Stimulated activated naive CD8-positive, alpha-beta T cell treated with anti-CD3 and anti-CD28 coated beads, Interleukin-15, Interleukin-2, amounts not matched to agents 100 ng/mL and 50 ng/mL, for 24 hours (primary cell): Measurements from ENCODE around the gene FHAD1.

ENCODE experiments used
- H3K27ac Mint-ChIP-seq: one replicate; pipeline ENCODE4 v1.8.0; 2021; ENCODE audit warnings: mild to moderate bottlenecking, mixed read lengths
- H3K27me3 Mint-ChIP-seq: one replicate; pipeline ENCODE4 v1.8.0; 2021; ENCODE audit warnings: mixed read lengths
- H3K36me3 Mint-ChIP-seq: one replicate; pipeline ENCODE4 v1.8.0; 2021; ENCODE audit warnings: low read depth, mixed read lengths
- H3K4me1 Mint-ChIP-seq: one replicate; pipeline ENCODE4 v1.8.0; 2021; ENCODE audit warnings: low read depth, mixed read lengths
- H3K4me3 Mint-ChIP-seq: one replicate; pipeline ENCODE4 v1.8.0; 2021; ENCODE audit warnings: mild to moderate bottlenecking, mixed read lengths
- H3K9me3 Mint-ChIP-seq: one replicate; pipeline ENCODE4 v1.8.0; 2021; ENCODE audit warnings: mixed read lengths

The FHAD1 gene

DNA sequence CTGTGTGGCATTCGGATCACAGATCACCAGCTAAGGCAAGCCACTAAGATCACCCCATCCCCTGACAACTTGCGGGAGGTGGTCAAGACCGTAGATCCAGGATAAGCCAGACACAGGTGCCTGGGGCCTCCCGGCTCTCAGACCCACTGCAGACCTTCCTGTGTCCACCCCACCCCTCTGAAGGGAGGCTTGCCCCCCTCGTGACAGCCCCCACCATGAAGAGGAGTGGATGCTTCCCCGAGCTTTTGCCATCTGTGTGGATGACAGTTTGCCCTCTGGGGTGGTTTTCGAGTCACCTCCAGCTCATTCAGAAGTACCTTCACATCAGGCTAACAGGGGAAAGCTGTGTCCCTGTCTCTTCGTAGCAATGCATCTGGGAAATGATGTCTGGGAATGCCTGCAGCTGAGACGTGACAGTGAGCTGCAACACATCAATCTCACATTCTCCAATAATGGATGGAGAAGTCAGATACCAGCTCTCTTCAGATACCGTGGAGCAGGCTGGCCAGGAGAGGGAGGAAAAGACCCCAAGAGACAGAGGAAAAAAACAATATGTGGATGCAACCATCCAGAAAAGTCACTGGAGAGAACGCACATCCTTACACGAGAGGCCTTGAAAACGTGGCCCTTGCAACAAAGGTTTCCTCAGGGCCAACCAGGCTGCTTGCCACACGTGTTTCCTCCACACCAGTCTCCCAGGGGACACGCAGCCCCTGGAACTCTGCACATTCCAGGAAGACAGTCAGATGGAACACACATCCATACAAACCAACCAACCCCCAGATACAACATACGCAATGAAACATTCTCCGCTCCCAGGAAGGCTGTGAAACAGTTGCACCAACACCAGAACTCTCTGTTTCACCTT is 20.4 kb upstream of the FHAD1 start:
- Mint-ChIP-seq H3K36me3 (no peaks in the 10 kb centered on the region), H3K27me3 (peaks cover 7% of the 10 kb centered on the region), H3K4me3 (no peak overlapping the region), H3K27ac (no peak overlapping the region), H3K9me3 (no peaks in the 10 kb centered on the region), H3K4me1 (peaks cover 9% of the 10 kb centered on the region)

DNA sequence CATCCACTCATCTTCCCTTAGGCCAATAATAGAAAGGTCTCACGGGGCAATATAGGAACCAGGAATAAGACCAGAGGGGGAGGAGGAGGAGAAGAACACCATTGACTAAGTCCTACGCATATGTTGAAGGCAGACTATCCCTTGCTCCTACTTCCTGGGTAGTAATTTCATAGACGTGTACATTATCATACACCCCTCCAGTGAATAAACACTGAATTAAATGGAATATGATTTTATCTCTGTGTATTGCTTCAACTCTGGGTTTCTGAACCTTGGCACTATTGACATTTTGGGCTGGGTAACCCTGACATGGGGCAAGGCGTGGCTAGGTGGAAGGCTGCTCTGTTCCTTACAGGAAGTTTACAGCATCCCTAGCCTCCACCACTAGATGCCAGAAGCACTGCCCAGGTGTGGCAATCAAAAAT is 17.3 kb upstream of the FHAD1 start:
- H3K4me3 Mint-ChIP-seq = no peak overlapping the region
- no peaks in the 10 kb centered on the region for H3K9me3 Mint-ChIP-seq
- H3K27ac Mint-ChIP-seq = no peak overlapping the region
- peaks cover 20% of the 10 kb centered on the region for H3K4me1 Mint-ChIP-seq
- H3K36me3 Mint-ChIP-seq = no peaks in the 10 kb centered on the region
- peaks cover 13% of the 10 kb centered on the region for H3K27me3 Mint-ChIP-seq

DNA sequence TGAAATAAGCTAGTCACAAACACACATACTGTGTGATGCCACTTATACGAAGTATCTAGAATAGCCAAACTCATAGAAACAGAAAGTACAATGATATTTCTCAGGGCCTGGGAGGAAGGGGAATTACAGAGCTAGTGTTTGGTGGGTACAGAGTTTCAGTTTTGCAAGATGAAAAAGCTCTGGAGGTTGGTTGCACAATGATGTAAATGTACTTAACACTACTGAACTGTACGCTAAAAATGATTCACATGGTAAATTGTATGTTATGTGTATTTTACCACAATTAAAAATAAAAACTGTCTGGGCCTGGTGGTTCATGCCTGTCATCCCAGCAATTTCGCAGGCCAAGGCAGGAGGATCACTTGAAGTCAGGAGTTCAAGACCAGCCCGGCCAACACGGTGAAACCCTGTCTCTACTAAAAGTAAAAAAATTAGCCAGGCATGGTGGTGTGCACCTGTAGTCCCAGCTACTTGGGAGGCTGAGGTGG is 15.3 kb upstream of the FHAD1 start:
- Mint-ChIP-seq H3K9me3 (no peaks in the 10 kb centered on the region), H3K27ac (peak overlapping the region; percentile 15), H3K4me1 (peaks cover 20% of the 10 kb centered on the region), H3K27me3 (peaks cover 13% of the 10 kb centered on the region), H3K4me3 (no peak overlapping the region), H3K36me3 (no peaks in the 10 kb centered on the region)

DNA sequence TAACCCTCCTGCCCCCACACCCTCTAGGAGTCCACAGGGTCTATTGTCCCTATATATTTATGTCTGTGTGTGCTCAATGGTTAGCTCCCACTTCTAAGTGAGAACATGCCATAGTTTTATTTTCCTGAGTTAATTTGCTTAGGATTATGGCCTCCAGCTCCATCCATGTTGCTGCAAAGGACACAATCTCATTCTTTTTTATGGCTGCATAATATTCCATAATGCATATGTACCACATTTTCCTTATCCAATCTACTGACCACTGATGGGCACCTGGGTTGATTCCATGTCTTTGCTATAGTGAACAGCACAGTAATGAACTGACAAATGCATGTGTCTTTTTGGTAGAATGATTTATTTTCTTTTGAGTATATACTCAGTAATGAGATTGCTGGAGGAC is 13.3 kb upstream of the FHAD1 start:
- Mint-ChIP-seq H3K4me3 (no peak overlapping the region), H3K4me1 (peaks cover 20% of the 10 kb centered on the region), H3K27ac (no peak overlapping the region), H3K9me3 (no peaks in the 10 kb centered on the region), H3K27me3 (peaks cover 18% of the 10 kb centered on the region), H3K36me3 (no peaks in the 10 kb centered on the region)

DNA sequence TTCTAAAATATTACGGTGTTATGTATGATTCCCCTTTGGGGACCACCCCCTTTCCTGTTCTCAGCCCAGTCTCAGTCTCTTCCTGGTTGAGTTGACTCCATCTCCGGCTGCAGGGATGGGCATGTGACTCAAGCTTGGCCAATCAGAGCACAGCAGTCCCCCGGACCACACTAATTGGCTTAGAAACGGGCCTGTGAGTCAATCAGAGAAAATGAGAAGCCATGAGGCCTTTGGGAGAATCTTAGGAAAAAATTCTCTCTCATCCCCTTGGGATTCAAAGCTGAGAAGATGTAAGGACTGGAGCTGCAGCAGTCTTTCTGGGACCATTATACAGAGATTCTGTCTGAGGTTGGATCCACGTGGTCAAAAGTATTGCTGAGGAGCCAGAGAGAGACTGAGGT is 10.7 kb upstream of the FHAD1 start:
- Mint-ChIP-seq H3K4me1 (peaks cover 14% of the 10 kb centered on the region), H3K9me3 (no peaks in the 10 kb centered on the region), H3K36me3 (no peaks in the 10 kb centered on the region), H3K27ac (no peak overlapping the region), H3K27me3 (peaks cover 18% of the 10 kb centered on the region), H3K4me3 (no peak overlapping the region)

DNA sequence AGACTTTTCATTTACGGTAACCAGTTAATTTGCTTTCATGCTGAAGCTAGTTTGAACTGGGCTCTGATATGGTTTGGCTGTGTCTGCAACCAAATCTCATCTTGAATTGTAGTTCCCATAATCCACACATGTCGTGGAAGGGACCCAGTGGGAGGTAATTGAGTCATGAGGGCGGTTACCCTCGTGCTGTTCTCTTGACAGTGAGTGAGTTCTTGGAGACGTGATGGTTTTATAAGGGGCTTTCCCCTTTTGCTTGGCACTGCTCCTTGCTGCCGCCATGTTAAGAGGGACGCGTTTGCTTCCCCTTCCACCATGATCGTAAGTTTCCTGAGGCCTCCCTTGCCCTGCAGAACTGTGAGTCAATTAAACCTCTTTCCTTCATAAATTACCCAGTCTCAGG is 10.3 kb upstream of the FHAD1 start:
- H3K4me1 Mint-ChIP-seq = peaks cover 10% of the 10 kb centered on the region

DNA sequence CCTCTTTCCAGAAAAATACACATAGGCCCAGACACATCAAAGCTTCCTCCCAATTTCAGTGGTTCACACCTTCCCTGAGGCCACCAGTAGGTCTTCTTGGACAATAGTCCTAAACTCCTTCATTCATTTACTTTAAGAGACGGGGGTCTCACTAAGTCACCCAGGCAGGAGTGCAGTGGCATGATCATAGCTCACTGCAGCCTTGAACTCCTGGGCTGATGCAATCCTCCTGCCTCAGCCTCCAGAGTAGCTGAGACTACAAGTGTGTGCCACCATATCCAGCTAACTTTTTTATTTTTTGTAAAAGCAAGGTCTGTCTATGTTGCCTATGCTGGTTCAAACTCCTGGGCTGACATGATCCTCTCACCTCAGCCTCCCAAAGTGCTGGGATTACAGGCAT is 8.2 kb upstream of the FHAD1 start:
- Mint-ChIP-seq H3K27me3 (peaks cover 25% of the 10 kb centered on the region), H3K27ac (no peak overlapping the region), H3K9me3 (no peaks in the 10 kb centered on the region), H3K36me3 (no peaks in the 10 kb centered on the region), H3K4me3 (no peak overlapping the region), H3K4me1 (peaks cover 6% of the 10 kb centered on the region)

More for the DNA sequence above, 10.3 kb upstream of the FHAD1 start:
- no peaks in the 10 kb centered on the region for H3K36me3 Mint-ChIP-seq
- no peak overlapping the region for H3K27ac Mint-ChIP-seq
- H3K27me3 Mint-ChIP-seq = peaks cover 18% of the 10 kb centered on the region
- H3K9me3 Mint-ChIP-seq = no peaks in the 10 kb centered on the region
- no peak overlapping the region for H3K4me3 Mint-ChIP-seq

DNA sequence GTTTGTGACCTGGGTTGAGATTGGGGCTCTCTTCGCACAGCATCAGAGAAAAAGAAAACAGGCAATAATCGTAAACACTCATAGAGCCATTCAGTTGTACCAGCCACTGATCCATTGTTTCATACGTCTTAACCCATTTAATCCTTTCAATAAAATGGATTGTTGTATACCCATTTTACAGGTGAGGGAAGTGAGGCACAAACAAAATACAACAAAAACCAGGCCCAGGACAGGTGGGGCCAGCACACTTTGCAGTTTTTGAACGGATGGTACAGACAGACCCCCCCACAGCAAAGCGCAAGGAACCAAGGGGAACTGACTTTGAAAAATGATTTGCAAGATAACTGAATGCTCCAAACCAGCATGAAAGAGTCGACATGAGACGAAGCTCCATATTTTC is 4.3 kb upstream of the FHAD1 start:
- no peak overlapping the region for H3K27ac Mint-ChIP-seq
- peaks cover 25% of the 10 kb centered on the region for H3K4me1 Mint-ChIP-seq

DNA sequence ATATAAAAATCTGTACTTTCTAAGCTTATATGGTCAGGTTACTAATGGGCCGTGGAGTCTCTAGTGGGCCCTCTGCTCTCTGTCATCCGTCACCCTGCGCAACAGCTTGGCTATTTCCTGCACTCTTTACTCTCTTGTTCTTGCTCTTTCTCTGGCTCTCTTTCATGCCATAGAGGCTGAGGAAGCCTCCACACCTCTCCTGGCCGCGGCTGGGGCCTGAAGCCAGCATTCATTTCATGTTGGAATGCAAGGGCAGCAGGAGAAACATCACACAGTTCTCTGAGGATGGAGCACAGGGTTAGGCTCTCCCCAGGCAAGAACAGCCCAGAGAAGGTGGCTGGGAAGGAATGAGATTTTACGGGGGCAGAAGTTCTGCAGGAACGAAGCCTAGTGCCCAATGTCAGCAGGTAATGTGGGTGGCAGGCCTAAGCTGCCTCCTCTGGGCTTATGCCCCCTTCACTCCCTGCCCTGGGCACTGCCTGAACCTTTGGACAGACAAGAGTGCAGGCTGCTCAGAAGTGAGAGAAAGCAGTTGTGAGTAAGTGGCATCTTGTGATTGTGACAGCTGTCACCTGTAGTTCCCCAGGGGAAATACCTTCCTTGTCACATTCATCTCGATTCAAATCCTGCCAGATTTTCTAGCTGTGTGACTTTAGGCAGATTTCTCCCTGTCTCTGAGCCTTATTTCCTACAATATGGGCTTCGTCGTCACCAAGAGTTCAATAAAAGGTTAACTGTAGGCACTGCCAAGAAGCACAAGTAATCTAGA is 3.6 kb upstream of the FHAD1 start:
- H3K27ac Mint-ChIP-seq = no peak overlapping the region
- H3K36me3 Mint-ChIP-seq = peaks cover 7% of the 10 kb centered on the region
- H3K4me1 Mint-ChIP-seq = peaks cover 31% of the 10 kb centered on the region
- H3K9me3 Mint-ChIP-seq = no peaks in the 10 kb centered on the region
- no peak overlapping the region for H3K4me3 Mint-ChIP-seq
- H3K27me3 Mint-ChIP-seq = peaks cover 45% of the 10 kb centered on the region

More for the DNA sequence above, 4.3 kb upstream of the FHAD1 start:
- peaks cover 7% of the 10 kb centered on the region for H3K36me3 Mint-ChIP-seq
- peaks cover 39% of the 10 kb centered on the region for H3K27me3 Mint-ChIP-seq
- H3K4me3 Mint-ChIP-seq = no peak overlapping the region
- no peaks in the 10 kb centered on the region for H3K9me3 Mint-ChIP-seq

DNA sequence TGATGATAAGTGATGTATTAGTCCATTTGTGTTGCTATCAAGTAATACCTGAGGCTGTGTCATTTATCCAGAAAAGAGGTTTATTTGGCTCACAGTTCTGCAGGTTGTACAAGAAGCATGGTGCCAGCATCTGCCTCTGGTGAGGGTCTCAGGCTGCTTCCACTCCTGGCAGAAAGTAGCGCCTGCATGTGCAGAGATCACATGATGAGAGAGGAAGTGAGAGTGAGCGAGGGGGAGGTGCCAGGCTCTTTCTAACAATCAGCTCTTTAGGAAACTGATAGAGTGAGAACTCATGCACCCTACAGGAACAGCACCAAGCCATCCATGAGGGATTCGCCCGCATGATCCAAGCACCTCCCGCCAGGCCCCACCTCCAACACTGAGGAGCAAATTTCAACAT is 2.2 kb upstream of the FHAD1 start:
- Mint-ChIP-seq H3K4me1 (peaks cover 45% of the 10 kb centered on the region), H3K4me3 (no peak overlapping the region), H3K27ac (no peak overlapping the region), H3K36me3 (peaks cover 11% of the 10 kb centered on the region), H3K9me3 (no peaks in the 10 kb centered on the region), H3K27me3 (peaks cover 53% of the 10 kb centered on the region)

DNA sequence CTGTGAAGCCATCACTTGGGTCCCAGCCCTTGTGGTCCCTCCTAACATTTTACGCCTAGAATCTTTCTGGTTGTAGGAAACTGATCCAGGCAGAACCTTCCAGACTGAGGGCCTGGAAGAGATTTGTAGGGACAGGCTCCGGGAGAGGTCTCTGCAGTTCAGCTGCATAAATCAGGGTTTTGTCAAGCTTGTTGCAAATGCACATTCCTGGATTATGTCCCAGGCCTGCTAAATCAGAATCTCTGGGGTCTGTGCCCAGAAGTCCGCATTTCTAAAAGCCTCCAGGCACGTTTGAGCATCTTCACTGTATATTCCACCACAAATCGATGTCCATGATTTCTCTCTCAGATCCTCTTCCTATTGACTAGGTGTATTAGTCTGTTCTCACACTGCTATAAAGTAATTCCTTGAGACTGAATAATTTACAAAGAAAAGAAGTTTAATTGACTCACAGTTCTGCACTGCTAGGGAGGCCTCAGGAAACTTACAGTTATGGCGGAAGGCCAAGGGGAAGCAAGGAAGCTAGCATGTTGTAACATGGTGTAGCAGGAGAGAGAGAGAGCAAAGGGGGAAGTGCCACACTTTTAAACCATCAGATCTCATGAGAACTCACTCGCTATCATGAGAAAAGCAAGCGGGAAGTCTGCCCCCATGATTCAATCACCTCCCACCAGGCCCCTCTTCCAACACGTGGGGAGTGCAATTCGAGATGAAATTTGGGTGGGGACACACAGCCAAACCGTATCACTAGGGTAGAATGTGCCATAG is 1.2 kb upstream of the FHAD1 start:
- H3K27ac Mint-ChIP-seq = no peak overlapping the region
- H3K27me3 Mint-ChIP-seq = peaks cover 59% of the 10 kb centered on the region
- H3K4me1 Mint-ChIP-seq = peaks cover 53% of the 10 kb centered on the region
- H3K9me3 Mint-ChIP-seq = no peaks in the 10 kb centered on the region
- H3K36me3 Mint-ChIP-seq = peaks cover 11% of the 10 kb centered on the region
- peak overlapping the region; percentile 26 for H3K4me3 Mint-ChIP-seq

DNA sequence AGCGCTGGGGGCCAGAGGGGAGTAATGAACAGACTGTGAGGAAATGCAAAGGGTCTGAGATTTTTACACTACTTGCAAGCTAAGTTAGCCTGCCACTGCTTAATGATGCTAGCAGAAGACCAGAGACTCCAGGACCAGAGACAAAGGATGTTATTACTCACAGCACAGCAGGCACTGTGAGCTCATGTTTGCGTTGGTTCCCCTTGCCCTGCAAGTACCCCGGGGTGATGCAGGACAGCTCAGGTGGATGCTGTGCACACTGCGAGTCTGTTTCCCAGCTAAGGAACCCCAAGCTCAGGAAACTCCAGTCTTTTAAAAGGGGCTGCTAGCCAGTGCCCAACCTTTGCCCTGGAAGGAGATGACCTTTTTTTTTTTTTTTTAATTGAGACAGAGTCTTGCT is 1.2 kb downstream of the FHAD1 start:
- H3K27me3 Mint-ChIP-seq = peaks cover 54% of the 10 kb centered on the region
- H3K4me1 Mint-ChIP-seq = peaks cover 75% of the 10 kb centered on the region
- no peaks in the 10 kb centered on the region for H3K9me3 Mint-ChIP-seq
- H3K27ac Mint-ChIP-seq = peak overlapping the region; percentile 19
- no peak overlapping the region for H3K4me3 Mint-ChIP-seq
- H3K36me3 Mint-ChIP-seq = peaks cover 11% of the 10 kb centered on the region

DNA sequence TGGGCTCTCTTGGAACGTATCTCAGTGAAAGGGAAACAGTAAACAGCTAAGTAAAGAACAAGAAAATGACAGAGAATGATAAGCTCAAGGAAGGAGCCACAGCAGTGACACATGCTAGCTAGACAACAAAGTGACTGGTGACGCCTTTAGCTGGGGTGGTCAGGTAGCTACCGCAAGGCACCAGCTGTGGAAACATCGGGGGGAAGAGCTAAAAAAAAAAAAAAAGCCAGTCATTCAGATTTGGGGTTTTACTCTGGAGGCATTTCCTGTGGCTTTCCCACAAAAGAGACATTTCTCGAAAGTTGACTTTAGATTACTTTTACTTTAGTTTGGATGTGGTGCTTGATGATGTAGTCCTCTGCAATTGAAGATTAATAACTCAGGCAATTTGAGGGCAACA is 2.1 kb downstream of the FHAD1 start:
- H3K36me3 Mint-ChIP-seq = peaks cover 11% of the 10 kb centered on the region
- H3K4me1 Mint-ChIP-seq = peaks cover 75% of the 10 kb centered on the region
- no peaks in the 10 kb centered on the region for H3K9me3 Mint-ChIP-seq
- peak overlapping the region; percentile 93 for H3K27ac Mint-ChIP-seq
- H3K4me3 Mint-ChIP-seq = peak overlapping the region; percentile 69
- peaks cover 56% of the 10 kb centered on the region for H3K27me3 Mint-ChIP-seq

DNA sequence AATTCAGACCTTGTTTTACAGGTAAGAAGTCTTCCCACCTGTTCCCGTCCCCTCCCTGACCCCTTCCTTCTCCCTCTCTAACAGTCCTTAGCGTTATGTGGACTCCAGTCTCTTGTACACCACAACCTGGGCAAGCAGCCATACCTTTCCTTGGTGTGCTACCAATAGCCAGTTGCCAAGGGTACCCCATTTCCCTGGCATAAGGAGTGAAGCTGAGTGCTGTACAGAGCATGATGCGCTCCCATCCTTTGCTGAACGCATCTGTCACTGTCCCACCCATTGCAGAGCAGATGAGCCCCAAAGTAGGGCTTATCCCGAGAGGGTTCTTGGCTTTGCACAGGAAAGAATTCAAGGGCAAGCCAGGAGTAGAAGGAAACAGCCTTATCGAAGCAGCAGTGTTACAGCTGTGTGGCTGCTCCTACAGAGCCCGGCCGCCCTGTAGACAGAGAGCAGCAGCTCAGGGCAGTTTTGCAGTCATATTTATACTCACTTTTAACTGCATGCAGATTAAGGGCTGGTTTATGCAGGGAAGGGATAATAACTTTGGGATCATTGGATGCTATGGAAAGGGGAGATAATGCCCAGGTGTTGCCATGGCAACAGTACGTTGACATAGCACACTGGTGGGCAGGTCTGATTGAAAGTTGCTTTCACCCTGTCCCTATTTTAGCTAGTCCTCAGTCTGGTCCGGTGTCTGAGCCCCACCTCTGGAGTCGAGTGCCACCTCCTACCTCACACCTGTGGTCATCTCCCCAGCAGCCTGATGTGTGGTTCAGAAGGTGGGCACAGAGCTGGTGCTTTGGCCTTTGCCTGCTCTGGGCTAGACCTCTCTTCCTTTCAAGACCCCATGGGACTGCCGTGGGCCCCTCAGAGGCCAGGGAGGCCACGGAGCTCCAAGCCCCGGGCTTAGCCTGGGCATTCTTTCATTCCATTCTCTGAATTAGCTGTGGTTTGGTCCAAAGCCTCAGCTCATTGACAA is 5.1 kb downstream of the FHAD1 start:
- Mint-ChIP-seq H3K27ac (peak overlapping the region; percentile 75), H3K36me3 (peaks cover 4% of the 10 kb centered on the region), H3K4me3 (no peak overlapping the region), H3K27me3 (peaks cover 40% of the 10 kb centered on the region), H3K9me3 (no peaks in the 10 kb centered on the region), H3K4me1 (peaks cover 64% of the 10 kb centered on the region)
